GM19035 (cell line): ENCODE data around the gene ATAT1.
"Not testable (repeated sequence)": the region's sequence is repeated elsewhere in the genome, so short reads cannot be mapped to it uniquely, and the experiment has no call there.

Experiments
- ATAC-seq: cut with Tn5 transposase; IDR thresholded peaks from one replicate; pipeline ENCODE4 v1.9.1; 2021; ENCODE audit not compliant: unreplicated experiment

Gene ATAT1

DNA sequence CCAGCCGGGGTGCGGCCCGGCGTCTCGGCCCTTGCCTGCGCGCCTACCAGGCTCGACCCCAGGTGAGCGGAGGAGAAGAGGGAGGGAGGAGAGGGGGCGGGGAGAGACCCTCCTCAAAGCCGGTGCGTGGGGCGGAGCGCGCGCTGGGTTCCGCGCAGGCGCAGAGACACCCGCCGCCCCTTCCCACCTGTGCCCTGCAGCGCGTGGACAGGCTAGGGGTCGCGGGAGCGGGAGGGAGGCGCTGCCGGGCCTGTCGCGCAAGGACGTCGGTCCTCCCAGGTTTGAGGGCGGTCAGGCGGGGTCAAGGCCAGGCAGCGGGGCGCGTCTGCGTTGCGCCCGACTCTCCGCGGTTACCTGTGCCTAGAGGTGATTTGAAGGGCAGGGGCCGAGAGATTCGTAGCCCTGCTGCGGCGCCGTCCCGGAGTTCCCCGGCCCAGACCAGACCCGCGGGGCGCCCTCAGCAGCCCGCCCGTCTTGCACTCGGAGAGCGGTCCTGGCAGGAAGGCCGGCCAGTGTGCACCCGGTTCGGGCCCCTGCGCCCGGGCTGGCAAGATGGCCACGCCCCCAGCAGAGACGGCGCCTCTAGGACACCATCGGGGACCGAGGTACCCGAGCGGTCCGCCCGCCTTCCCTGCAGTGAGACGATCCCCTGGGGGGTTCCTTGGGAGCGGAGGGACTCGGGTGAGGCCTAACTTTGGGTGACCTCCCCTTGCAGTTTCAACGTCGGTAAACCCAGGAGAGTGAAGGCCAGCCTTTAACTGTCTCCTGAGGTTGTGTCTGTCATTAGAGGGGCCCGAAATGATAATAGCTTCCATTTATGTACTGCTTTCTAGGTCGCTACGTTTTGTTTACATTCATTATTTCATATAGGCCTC is 20.8 kb downstream of the ATAT1 start:
- peak; percentile 64 for ATAC-seq

DNA sequence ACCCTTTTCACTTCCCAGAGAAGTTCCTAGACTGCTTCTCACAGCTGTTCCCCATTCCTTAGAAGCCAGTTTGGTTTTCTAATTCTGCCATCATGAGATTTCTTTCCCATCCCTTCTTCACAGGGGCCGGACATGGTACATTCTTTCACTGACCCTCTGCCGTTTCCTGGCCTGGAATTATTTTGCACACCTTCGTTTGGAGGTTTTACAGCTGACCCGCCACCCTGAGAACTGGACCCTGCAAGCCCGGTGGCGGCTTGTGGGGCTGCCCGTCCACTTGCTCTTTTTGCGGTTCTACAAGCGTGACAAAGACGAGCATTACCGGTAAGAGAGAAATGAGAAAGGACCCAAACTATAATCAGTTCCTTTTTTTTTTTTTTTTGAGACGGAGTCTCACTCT is 24.5 kb downstream of the ATAT1 start:
- ATAC-seq: no peak

DNA sequence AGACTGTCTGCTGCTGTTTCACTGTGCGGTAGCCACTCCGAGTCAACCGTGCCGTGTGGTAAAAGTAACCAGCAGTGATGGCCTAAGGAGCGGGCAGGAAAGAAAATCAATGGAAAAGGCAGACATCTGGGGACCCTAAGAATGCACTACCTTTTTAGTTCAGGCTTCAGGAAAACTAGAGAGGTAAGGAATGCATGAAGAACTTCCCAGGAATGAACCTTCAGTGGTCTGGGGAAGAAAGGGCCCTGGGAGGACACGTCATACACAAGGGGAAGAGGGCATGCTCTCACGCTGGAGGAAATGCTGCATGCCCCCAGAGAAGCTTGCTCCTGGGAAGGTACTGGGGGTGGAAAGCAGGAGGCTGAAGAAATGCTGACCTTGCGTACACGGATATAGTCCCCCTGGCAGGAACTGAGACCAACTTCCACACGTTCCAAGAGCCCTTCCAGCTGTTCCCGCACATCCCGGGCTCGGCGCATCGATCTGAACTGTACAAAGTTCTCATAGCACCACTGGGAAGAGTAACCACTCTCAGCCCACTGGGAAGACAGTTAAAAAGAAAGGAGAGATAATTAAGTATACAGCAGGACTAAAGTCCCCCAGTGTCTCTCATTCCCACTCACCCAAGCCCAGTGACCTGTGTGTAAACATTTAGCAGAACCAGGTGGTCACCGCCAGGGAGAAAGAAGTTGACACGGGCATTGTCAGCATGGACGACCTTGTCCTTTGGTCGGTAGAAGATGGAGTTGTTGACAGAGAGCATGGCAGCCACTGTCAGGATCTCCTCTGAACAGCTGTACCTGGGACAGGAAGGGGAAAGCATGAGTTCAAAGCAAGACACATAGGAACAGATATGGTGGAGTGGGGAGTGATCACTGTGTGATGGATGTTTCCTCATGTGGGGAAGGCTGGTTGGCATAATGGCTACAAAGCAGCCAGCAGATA is 28.4 kb downstream of the ATAT1 start:
- ATAC-seq: no peak

DNA sequence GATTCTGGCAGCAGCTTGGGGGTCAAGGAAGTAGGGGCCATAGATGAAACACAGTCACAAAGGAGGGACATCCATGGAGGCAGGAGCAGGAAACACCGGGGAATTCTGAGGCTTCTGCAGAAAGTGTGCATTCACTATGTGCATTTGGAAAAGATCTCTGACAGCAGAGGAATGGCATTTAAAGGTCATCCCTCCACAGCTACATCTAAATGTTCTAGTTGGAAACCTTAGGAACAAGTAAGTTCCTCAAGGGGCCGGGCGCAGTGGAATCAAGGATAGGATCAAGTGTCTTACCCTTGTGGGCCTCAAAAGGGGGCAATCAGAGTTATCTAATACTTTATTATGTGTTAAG is 29.0 kb downstream of the ATAT1 start:
- no peak for ATAC-seq

DNA sequence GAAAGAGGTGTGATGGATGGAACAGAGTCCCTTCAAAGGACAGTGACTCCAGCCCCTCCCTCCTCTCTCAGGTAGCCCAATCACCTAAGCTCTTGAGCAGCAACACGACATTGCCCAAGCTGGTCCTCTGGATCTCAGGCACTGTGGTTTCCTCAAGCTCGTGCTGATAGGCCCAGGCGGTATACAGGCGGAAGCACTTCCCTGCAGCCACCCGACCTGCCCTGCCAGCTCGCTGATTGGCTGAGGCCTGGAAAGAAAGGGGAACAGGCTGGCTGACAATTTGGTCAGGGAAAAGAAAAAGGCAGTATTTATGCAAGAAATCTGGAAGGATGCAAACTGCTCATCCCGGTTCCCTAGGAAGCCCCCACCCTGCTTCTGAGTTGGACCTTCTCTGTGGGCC is 29.8 kb downstream of the ATAT1 start:
- ATAC-seq: no peak

DNA sequence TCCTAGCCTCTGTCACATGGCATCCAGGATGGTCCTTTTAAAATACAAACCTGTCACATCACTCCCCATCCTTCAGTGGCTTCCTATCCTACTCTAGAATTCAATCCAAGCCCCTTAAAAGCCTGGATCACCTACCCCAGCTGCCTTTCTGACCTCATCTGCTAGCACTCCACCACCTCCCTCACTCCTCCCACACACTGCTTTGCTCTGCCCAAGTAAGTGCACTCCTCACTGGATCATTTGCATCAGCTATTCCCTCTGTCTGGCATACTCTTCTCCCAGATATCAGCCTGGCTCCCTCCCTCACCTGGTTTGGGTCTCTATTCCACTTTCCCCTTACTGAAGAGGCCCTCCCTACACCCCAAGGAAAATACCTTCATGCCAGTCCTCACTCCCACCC is 30.8 kb downstream of the ATAT1 start:
- no peak for ATAC-seq

DNA sequence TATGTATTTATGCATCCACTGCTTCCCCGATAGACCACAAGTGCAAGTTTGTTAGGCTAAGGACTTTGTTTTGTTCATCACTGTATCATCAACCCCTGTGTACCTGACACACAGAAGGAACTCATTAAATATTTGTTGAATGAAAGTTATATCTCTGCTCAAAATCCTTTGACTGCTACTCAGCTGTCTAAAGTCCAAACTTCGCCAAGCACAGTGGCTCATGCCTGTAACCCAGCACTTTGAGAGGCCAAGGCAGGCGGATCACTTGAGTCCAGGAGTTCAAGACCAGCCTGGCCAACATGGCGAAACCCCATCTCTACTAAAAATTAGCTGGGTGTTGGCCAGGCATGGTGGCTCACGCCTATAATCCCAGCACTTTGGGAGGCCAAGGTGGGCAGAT is 31.2 kb downstream of the ATAT1 start:
- not testable (repeated sequence) for ATAC-seq

DNA sequence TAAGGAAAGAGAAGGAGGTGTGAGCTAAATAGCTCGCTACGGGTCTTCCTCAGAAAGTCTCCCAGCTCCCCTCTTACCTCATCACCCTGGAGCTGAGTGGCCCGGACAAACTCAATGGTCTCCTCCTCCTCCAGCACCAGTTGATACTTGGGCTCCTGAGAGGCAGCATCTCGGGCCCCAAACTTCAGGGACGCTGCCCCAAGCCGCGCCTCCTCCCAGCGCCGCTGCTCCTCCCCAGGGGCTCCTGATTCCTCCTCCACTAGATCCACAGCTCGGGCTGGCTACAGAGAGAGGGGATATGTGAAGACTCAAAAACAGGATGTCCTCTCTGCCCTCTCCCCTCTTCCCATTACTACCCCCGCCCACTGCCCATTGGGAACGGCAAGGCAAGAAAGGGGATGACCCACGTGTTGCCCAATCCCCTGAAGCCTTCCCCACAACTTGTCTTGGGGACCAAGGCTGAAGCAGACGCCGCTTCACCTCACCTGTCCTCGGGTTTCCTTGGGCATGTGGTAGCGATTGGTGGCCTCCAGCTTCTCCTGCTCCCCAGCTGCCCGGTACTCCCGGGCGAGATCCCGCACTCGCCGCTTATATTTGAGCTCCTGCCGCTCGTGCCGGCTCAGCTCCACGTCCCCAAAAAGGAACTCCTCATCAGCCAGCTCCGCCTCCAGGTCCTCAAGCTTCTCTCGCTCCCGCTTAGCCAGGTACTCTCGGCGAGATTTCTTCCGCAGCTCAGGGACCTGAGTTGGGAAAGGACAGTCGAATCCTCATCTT is 38.5 kb downstream of the ATAT1 start:
- no peak for ATAC-seq

DNA sequence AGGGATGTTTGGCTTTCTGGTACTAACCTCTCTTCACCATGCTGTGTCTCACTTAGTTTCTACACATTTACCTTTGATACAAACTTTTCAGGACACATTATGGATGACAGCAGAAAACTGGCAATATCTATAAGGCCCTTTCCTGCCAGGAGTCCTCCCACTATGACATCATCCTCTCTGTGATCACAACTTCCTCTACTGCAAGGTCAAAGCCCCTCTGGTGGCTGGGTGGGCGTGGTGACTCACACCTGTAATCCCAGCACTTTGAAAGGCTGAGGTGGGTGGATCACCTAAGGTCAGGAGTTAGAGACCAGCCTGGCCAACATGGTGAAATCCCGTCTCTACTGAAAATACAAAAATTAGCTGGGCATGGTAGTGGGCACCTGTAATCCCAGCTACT is 39.6 kb downstream of the ATAT1 start:
- not testable (repeated sequence) for ATAC-seq

DNA sequence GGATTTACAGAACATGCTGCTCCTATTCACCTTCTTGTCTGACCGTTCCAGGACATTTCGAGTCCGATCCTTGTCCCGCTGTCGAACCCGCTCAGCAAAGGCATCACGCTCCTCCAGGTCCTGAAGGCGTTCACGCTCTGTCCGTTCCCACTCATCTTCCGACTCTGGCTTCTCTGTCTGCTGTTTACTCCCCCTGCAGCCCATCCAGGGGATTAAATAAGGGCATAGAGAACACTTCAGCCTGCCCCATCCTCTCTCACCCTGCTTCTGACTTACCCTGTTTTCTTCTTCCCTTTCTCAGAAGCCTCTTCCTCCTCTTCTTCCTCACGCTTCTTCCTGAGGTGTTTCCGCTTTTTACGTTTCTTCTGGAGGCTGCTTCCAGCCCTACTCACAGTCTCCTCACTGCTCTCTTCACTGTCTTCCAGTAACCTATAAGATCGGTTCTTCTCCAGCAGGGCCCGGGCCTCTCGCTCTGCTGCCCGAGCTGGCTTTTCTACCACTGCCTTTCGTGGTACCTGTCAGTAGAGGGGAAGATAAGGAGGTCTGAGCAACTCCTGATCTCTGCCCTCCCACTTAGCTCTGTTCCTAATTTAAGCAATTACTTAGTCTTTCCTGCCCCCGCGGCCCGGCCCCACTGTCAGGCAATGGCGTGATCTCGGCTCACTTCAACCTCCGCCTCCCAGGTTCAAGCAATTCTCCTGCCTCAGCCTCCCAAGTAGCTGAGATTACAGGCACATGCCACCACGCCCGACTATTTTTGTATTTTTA is 44.3 kb downstream of the ATAT1 start:
- no peak for ATAC-seq

DNA sequence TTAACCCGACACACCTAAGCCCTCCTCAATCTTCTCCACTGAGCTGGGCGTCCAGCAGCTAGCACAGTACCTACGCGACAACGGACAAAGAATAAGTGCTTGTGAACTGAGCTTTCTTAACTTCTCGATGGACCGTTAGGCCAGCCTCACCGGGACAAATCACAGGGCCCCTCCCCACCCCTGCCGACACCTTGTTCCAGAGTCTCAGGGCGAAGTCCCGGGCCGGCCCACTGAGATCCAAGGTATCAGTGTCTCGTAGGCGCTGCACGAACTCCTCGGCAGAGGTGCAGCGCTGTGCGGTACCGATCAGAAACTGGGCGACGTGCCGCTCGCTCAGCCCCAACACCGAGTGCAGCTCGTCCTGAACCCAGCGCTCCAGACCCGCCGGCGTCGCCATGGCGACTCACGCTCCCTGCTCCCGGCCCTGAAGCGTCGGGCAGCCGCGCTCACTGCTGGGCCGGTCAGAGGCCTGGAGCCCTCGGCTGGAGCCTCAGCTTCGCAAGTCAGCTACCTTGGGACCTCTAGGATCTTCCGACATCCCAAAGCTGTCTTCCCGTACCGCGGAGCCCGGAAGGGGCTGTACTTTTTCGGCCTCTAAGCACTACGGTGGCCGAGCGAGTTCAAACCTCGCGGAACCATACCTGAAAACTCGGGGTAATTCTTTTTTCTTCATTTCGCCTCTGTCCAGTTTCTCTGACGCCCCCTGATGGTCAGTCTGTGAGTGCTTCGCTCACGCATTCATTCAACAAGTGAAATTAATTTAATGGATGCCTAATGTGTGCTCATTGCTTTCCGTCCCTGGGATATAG is 46.0 kb downstream of the ATAT1 start, which contains the start of gene DHX16:
Gene DHX16 (minus strand): TSS at position 562 of the 809 bp plus-strand sequence. CDS start 165 bp downstream, at position 397.
- peak; percentile 79 for ATAC-seq

DNA sequence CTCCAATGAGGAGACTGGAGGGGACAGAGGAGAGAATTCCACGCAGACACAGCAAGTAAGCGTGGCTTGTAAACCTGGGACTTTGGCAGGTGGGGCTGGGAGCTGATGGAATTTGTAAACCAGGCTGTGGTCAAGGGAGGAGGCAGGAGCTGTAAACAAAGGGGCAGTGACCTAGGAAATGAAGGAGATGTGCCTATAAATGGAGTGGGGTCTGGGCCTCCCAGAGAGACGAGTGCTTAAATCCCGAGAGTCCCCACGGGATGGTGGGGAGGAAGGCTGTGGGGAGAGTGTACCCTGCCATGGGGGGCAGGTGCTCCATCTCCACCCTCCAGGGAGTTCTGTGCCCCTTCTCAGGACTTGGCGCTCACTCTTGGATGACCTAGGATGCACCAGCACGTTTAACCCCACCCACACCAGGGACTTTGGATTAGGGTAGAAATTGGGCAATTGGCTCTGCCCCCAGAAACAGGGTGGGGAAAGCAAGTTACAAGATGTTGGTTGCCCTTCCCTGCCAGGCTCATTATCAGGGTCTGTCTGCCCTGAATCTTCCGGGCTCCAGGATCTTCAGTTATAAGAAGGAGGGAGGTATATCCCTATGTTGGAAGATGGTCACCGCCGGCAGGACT is 50.1 kb downstream of the ATAT1 start:
- ATAC-seq: no peak

DNA sequence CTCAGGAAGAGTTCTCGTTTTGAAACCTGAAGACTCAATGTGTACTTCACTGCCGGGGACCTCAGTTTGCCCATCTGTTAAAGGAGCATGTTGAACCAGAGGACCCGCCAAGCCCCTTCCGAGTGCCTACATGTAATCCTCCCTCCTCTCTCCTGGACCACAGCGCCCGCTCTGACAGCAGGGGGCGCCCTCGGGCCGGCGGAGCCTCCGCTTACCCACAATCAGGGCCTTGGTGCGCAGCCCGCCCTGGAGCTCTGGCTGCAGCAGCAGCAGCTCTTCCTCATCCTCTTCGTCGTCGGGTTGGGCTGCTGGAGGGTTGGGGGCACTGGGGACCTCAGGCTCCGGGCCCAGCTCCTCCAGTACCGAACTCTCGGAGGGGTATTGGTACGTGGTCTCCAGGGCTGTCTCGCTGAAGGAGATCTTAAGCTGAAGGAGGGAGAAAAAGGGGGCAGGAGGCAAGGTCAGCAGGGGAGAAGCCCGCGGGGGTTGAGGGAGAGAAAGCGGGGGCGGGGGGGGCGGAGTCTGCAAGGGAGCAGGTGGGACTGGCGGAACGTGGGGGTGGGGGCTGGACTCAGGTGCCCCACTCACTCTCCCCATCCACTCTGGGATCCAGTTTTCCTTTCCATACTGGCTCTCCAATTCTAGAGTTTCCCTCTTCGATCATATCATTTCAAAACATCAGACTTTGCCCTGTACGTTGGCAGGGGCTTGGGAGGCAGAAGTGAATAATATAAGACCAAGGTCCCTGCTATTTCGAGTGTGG is 52.5 kb downstream of the ATAT1 start:
- ATAC-seq: no peak

DNA sequence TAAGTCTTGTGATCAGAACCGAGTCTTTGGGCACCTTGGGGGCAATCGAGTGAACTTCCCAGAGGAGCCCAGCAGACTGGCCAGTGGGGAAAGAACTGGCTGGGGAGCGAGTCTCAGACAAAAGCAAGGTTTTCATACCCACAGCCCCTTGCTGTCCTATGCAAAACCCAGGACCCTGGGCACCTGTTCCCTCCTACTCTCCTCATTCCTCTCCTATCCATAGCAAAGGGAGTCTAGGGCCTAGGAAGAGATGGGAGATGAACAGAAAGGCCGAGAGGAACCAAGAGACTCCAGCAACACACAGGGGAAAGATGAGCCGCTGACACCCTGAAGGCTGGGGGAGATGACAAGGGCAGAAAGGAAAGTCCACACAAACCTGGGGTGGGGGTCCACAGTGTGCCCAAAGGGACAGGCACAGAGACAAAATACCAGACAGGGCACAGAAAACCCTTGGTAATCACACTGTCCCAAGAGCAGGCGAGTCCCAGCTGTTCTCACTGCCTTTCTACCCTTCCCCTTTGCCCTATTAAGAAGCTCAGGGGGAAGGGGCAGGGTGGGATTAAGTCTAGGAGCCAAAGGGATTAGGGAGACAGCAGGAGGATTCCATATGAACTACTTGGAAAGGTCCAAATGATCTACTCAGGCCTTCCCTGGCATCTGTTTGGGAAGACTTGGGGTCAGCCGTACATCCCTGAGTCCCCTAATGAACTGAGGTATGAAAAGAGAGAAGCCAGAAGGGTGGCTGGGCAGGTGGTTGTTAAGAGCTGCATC is 53.3 kb downstream of the ATAT1 start:
- ATAC-seq: no peak

DNA sequence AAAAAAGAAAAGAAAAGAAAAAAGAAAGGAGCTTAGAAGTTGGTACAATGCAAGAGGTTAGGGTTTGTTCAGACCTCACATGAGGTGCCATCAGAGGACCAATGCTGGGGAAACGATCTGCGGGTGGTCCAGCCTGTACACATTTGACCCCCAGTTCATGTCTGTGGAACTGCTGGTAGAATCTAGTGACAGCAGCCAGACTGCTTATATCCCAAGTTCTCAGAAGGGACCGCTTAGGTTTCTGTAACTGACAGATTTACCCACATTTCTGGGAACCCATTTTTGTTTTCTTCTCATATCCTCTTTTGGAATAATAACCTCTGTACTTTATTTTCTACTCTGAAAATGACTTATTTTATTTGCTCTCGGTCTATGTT is 55.1 kb downstream of the ATAT1 start:
- no peak for ATAC-seq

DNA sequence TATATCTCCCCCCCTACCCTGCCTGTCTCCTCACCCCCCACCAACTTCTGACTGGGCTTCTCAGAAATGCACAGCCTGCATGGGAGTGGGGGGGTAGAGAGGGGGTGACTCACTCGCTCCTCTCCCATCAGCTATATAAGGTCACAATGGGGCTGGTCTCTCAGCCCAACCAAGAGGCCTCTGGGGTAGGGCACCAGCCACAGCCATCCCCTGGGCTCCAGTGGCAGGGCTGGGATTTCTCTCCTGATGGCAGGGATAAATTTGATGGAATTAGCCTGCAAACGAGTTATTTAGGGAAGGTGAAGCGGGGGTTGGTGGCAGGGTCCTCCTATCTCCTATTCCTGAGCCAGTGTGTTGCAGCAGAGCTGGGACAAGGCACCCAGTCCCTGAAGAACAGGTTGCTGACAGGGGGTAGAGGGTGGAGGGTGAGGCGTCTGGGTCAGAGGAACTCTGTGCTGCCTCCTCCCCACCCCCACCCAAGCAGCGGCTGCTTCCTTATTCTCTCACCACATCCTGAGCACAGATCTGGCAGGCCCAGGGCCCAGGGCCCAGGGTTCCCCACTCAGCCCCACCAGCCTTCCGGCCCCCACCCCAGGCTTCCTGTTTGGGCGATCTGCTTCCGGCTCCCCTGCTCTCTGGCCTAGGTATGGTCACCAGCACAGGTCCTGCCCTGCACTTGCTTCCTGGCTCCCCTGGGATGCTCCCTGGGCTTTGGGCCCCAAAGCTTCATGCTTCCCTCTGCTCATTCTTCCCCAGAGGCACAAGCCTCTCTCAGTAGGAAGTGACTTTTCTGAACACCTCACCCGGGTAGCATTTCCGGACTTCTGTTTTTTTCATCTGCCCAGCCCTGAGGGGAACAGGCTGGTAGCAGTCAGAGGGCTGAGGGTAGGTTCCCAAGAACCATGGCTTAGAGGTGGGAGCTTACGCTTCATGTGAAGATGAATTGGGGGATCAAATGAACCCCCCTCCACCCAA is 55.8 kb downstream of the ATAT1 start:
- peak; percentile 51 for ATAC-seq
